Stomach (tissue), 4 donors: Measurements from ENCODE around the gene COL9A1.

Source experiments
- EP300 ChIP-seq: sonication (generic); formaldehyde crosslinking; IDR thresholded peaks from one replicate; pipeline ENCODE4 v1.6.1; 2017; ENCODE audit warnings: antibody characterized with exemption
- POLR2A ChIP-seq, 4 donors: fragments of 450-650 bp; IDR thresholded peaks; one replicate each; pipeline ENCODE4 v1.6.1; 2016; ENCODE audit warnings: antibody characterized with exemption in 4 of 4, control low read depth in 2 of 4, mild to moderate bottlenecking in 1 of 4, moderate library complexity in 1 of 4
- POLR2AphosphoS5 ChIP-seq, 3 donors: sonication (generic); formaldehyde crosslinking; IDR thresholded peaks; one replicate each; pipeline ENCODE4 v1.6.1; 2016; ENCODE audit warnings: antibody characterized with exemption in 3 of 3
- TF ChIP-seq, protein P1 (sequence below), 7 experiments: fragments of 450-650 bp in 4 of 7; fragments of 200-600 bp in 3 of 7; sonication (generic) in 3 of 7; IDR thresholded peaks; one replicate each; pipeline ENCODE4 v1.5.1; 2016 to 2019; ENCODE audit warnings: antibody characterized with exemption in 7 of 7, control low read depth in 2 of 7, mild to moderate bottlenecking in 1 of 7

GRCh38 chr6:70208235-70208790, 94.6 kb downstream of the COL9A1 start:
- TF ChIP-seq, protein P1, sequence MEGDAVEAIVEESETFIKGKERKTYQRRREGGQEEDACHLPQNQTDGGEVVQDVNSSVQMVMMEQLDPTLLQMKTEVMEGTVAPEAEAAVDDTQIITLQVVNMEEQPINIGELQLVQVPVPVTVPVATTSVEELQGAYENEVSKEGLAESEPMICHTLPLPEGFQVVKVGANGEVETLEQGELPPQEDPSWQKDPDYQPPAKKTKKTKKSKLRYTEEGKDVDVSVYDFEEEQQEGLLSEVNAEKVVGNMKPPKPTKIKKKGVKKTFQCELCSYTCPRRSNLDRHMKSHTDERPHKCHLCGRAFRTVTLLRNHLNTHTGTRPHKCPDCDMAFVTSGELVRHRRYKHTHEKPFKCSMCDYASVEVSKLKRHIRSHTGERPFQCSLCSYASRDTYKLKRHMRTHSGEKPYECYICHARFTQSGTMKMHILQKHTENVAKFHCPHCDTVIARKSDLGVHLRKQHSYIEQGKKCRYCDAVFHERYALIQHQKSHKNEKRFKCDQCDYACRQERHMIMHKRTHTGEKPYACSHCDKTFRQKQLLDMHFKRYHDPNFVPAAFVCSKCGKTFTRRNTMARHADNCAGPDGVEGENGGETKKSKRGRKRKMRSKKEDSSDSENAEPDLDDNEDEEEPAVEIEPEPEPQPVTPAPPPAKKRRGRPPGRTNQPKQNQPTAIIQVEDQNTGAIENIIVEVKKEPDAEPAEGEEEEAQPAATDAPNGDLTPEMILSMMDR (IDR thresholded peaks at IDR 0.05): no peak
- TF ChIP-seq POLR2AphosphoS5 (IDR thresholded peaks at IDR 0.05) (no peak), POLR2A (IDR thresholded peaks at IDR 0.05) (no peak), EP300 (no peak)
